HG02852 (cell line): Measurements from ENCODE around the gene PCSK6.
"Not testable (repeated sequence)": the region's sequence is repeated elsewhere in the genome, so short reads cannot be mapped to it uniquely, and the experiment has no call there.

Source experiments
- ATAC-seq: cut with Tn5 transposase; IDR thresholded peaks from one replicate; pipeline ENCODE4 v1.9.1; 2021; ENCODE audit warnings: mild to moderate bottlenecking, moderate library complexity; ENCODE audit not compliant: unreplicated experiment

Gene PCSK6

DNA sequence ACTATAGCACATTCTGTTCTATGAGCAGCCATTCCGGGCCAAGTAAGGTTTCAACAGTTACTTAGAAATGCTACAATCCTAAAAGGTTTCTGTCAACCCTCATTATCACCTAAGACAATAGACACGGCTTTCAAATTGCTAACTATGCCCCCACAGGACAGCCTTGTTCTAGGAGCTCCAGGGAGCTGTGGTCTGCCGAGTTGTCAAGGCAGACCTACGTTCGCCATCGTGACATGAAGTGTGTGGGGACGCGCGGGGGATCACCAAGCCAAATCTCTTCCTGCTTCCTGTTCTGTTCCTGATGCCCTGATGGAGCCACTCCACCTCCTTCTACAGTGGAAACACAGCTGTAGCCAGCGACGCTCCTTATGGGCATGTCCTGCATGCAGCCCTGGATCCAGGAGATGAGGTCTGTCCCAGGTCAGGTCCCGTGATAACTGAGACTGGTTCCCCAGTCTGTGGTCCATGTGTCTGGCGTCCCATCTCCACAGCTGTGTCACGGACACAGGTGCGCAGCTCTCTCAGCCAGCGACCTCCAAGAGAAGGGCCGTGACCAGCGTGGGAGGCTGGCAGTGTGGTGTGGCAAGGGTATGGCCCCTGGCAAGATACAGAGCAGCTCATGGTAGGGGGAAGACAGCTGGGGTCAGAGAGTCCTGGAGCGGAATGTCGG lies 82.8 kb downstream of the PCSK6 start:
- no peak for ATAC-seq

DNA sequence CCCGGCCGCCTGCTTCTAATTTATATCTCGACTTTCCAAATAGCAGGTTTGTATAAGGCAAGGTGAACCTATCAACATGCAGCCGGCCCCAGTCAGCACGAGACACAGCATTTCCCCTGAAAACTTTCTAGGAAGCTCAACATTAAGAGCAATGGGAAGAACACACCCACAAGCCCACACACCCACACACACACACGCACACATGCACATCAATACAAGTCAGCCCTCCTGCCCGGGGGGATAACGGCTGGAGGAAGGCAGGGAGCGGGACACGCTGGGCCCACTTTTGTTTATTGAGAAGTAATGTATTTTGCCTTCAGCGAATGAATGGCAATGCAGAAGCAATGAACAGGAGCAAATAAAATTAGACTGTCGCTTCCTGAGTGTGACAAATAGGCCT lies 83.5 kb downstream of the PCSK6 start:
- no peak for ATAC-seq

DNA sequence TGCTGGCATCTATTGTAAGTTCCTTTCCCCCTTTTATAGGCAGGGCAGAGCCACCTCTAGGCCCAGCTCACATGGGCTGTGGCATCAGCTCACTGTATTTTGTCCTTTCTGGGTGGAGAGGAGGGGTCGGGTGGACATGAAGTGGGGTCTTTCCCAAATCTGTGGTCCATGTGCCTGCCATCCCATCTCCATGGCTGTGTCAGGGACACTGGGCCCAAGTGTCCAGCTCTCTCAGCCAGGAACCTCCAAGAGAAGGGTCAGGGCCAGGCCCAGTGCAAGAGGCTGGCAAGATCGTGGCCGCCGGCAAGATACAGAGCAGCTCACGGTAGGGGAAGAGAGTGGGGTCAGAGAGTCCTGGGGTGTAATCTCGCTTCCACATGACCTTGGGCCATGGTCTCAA lies 85.3 kb downstream of the PCSK6 start:
- ATAC-seq, result no peak

DNA sequence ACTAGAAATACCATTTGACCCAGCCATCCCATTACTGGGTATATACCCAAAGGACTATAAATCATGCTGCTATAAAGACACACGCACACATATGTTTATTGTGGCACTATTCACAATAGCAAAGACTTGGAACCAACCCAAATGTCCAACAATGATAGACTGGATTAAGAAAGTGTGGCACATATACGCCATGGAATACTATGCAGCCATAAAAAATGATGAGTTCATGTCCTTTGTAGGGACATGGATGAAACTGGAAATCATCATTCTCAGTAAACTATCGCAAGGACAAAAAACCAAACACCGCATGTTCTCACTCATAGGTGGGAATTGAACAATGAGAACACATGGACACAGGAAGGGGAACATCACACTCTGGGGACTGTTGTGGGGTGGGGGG lies 86.6 kb downstream of the PCSK6 start:
- ATAC-seq, result not testable (repeated sequence)

DNA sequence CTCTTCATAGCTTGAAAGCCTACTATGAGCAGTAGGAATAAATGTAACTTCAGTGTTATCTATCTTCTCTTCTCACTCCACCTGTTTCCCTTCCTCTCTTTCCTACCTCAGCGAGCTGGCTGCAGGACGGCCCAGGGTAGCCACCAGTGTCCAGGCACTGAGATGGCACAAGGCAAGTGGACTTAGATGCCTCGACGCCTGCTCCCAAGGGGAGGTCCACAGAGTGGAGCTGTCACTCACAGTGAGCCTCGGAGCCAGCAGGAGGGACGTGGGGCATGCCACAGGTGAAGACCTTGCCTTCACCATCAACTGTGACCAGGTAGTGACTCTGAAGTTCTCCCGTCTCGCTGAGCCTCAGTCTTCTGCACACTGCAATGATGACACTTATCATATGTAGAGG lies 88.2 kb downstream of the PCSK6 start:
- ATAC-seq, result no peak

DNA sequence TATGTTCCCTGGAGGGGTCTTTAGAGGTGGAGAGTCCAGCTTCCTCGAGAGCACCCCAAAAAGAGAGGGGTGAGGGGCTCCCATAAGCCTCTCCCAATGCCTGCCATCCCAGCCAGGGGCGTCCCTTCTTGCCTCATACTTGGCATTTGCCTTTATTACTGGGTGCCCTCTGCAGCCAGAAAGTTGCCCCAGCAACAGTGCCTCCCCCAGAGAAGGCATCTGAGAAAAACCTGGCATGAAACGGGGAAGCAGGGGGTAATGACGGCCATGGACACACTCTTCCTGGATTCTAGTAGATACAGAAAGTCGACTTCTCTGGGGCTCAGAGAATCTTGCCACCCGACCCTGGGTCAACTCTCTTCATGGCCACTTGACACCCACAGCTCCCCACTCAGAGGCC lies 90.1 kb downstream of the PCSK6 start:
- ATAC-seq, result no peak

DNA sequence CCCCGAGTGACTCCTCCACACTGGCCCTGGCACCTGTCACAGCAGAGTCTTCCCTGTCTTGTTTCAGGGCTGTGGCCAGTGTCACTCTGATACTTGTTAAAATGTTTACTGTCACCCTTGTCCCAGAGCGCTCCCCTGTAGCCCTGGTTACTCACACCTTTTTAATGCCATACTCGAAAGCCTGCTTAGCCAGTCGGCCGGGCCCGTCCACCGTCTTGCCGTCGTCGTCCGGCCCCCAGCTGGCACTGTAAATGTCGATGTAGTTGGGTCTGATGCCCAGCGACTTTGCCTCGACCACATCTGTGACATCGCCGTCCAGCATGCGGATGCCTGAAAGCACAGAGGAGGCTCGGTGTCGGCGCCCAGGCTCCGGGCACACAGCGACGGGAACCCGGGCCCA lies 91.3 kb downstream of the PCSK6 start:
- ATAC-seq, result no peak

DNA sequence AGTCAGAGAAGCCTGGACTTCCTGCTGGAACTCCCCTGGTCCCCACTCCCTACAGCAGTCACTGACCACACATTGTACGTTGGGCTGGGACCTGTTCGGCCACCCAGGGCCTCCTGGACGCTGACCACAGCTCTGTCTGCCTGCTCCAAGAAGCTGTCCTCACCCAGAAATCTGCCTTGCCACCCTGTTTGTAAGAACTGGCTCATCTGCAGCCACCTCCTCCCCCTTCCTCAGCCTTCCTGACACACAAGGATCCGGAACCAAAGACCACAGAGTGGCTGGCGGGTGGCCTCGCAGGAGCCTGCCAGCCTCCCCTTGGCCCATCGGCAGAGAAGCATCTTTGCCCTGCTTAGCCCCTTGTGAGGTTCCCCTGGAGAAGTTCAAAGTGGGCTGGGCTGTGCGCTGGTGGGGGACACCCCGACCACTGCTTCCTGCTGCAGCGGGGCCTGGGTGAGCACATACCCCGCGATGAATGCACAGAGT lies 91.9 kb downstream of the PCSK6 start:
- ATAC-seq, result no peak

DNA sequence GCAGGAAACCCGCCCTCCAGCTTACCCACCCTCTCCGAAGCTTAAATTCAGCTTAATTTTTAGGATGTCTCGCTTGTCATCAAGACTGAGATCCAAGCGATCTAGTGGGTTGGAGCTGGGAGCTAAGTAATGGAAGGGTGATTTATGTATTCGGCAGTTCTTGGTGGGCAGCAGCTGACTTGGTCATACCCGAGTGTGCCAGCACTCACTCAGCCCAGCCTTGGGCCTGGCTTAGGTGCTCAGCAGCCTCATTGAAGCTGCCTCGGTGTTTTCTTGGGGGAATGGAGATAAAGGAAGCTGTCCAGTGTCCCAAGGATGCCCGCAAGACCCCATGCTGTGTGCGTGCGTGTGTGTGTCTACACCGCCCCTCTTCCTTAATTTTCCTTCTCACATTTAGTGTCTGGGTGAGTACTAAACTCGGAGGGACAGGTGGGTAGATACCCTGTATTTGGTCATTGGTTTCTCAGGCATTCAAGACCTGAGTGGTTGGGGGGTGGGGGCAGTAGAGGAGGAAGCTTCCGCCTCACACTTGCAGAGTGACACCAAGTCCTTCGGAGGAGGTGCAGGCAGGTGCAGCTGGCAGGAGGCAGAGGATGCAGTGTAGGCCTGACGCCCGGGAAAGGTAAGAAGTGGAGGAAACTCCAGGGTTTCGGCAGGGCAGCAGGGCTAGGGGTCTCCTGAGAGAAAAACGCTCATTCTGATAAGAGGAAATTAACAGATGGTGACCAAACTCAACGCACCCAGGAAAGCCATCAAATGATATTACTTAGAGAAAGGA lies 92.8 kb downstream of the PCSK6 start:
- ATAC-seq, result no peak

DNA sequence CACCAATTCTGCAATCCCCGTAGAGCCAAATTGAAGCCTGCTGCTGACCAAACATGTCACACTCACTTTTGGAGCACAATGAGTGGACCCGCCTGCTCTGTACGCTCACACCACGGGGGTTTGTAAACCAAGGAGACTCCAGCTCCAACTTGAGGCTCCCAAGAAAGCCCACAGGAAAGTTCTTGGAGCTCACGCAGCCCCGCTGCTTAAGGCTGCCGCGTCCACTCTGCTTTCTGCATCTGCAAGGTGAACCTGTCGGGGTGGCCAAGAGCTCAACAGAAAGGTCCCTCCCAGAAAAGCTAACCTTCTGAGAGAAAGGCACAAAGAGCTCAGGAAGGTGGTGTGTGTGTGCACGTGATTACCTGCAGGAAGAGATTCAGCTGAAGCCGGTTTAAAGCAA lies 94.9 kb downstream of the PCSK6 start:
- no peak for ATAC-seq

DNA sequence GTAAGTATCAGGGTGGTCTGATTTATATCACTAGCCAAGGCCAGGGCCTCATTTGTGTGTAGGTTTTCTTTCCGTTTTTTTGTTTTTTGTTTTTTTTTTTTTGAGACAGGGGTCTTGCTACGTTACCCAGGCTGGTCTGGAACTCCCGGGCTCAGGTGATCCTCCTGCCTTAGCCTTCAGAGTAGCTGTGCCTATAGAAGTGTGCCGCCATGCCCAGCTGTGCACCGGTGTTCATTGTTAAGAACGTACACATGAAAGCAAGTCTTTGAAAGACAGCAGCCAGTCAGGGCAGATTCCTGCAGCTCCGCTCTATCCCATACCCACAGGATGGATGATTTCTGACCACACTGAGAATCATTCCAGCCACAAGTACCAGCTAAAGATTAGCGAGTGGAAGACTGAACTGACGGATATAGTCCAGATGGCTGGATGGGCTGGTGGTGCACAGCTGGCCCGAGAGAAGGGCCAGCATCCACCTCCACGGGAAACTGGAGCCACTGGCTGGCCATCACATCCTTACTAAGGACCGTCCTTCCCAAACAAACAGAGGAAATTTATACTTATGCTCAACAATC lies 95.4 kb downstream of the PCSK6 start:
- no peak for ATAC-seq

DNA sequence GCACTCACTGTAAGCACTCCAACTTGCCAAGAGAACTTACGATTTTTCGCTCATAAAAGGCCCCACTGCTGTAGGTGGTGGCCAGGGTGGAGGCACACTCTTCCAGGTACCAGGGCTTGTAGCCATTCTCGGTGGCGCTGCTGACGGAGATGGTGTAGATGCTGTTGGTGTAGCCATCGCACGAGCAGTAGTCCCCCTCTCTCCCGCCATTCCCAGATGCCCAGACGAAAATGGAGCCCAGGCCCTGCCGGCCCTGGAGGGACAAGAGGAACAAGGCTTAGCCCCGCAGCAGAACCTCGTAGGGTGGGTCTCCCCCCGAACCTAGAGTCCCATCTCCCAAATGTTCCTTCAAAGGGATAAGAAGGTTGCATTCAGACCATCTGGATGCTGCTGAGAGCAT lies 96.3 kb downstream of the PCSK6 start:
- ATAC-seq, result no peak

DNA sequence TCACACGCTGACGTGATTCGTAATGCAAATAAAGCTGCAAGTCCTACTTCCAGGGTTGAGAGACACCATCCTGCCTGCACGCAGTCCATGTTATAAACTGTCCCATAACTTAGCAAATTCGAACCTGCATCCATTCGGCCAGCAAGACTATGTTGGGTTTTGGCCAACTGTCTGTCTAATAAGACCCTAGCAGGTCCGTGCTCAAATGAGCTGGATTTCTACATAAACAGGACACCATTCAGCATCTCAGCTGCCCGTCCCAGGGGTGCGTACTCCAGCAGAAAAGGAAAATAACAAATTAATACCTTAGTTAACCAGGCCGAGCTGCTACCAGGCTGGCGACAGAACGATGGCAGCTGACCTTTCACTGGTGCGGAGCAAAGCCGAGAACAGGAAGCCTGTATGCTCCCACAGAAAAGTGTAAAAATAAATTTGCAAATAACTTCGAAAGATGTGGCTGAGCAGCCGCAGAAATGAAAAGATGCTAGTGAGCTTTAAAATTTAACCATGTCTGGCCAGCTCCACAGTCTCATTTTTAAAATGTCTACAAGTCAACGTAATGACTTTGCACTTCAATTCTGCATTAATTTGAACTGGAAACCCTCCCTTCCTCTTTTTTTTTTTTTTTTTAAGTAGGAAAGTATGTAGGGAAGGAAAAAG lies 97.4 kb downstream of the PCSK6 start:
- peak; percentile 77 for ATAC-seq

DNA sequence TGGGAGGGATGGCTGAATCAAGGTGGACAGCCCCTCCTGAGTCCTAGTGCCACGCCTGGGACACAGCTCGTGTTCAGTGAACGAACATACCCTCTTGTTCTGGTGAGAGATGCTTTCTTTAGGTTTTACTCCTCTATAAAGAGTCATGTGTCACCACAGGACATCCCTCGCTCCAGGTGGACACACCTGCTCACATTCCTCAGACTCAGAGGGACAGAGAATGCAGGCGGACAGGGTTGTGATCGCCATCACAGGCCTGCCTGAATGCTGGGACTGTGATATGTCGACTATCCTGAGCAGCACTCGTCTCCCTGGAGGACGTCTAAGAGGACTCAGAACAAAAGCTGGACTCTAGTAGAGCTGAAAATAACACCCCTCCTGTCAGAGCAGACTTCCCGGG lies 98.1 kb downstream of the PCSK6 start:
- ATAC-seq, result no peak

DNA sequence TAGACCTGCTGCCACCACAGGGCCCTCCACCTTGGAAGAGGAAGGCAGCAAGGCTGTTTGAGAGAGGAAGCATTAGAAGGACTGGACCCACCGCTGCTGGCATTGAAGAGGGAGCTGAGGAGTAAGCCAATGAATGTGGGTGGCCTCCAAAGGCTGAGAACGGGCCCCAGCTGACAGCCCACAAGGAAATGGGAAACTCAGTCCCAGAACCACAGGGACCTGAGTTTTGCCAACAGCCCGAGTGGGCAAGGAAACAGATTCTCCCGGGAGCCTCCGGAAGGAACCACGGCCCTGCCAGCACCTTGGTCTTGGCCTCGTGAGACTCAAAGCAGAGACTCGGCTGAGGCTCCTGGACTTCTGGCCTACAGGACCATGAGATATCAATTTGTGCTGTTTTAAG lies 99.0 kb downstream of the PCSK6 start:
- ATAC-seq, result no peak

DNA sequence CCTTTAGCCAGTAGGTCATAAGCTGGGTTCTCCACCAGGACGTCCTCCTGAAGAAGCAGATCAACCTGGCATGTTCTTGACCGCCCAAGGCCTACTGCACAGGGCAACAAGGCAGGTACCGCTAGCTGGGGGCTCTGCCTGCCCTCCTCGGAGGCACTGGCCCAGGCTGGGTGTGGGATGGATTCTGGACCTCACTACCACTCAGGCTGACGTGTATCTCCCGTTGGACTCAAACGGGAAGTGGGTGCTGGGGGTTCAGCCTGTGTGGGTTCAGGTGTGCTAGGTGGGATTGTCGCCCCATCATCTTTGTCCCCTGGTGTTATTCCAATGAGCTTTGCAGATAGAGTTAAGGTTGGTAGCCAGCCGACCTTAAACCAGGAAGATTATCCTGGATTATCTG lies 99.4 kb downstream of the PCSK6 start:
- ATAC-seq, result no peak

DNA sequence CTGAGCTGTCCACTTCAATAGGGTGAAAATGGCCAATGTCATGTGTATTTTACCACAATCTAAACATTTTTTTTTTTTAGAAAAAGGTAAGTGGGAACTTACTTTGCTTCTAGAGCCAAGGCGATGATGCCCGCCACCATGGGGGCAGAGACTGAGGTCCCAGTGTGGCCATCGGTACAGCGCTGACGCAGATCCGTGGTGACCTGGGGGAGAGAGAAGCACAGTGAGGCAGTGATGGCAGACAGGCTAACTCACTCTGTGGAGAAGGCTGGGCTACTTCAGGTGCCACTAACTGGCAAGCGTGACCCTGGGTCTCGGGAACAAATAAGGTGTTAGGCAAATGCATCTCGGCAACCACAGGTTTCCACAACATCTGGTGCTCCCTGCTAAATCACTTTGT lies 100.1 kb downstream of the PCSK6 start:
- no peak for ATAC-seq

DNA sequence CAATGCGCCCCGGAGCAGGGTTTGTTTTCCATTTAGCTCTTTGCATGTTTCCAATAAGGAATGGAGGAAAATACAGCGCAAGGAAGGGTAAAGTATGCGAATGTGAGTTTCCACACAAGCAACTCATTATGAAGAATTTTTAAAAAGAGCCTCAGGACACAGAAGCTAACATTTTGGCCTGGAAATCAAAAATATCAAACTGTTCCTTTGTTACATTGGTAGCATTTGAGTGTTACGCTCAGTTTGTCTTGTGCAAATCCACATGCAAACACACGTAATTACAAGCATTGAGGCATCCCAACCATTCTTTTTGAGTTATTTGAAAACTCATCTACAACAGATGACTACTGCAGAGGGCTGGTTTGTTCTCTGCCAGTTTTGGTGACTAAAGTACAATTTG lies 101.5 kb downstream of the PCSK6 start:
- ATAC-seq, result no peak

DNA sequence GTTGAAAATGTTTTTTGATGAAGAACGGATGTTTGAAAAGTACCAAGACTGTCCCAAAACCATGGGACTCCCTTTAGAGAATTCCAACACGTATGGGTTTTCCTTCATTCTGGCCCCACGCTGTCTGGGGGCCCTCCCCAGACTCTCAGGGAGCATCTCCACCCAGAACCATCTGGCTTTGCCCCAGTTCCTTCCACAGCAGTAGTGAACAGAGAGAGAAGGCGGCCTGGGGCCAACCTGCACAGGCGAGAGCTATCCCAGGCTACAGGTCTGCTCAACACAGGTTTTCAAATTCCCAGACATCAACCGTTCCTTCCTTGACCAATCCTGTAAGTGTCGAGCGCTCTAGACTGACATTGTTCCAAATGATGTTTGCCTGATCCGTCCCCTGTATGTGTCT lies 101.9 kb downstream of the PCSK6 start:
- ATAC-seq, result no peak

DNA sequence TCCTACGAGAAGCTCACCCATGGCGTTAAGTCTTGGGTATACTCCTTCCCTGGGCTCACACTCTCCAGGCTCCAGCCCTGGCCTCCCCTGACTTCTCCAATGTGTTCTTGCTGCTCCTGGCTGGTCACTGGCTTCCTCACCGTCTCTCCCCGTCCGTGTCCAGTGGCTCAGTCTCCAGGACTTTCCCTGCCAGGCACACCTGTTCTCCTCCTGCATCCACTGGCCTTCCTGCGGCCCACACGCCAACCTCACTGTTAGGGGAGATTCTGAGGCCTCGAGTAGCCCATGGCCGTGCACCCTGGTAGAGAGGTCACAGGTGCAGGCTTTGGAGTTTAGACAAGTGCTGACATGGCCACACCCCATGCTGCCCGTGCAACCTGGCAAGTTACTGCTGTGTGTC lies 102.5 kb downstream of the PCSK6 start:
- no peak for ATAC-seq

DNA sequence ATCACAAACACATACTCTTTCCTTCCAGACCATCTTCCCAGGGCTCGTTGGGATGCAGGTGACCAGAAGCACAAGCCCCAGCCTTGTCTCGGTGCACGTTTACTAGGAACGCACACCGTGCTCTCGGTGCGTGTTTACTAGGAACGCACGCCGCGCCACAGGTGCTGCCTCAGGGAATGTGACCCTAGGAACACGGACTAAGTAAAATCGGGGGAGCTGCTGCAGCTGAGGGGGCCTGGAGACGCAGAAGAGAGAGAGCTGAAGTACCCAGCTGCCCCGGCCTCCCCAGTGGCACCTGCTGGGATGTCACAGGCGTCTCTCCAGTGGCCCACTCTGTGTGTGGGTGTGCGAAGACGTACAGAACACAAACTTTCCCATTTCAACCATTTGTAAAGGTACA lies 103.5 kb downstream of the PCSK6 start:
- ATAC-seq, result no peak

DNA sequence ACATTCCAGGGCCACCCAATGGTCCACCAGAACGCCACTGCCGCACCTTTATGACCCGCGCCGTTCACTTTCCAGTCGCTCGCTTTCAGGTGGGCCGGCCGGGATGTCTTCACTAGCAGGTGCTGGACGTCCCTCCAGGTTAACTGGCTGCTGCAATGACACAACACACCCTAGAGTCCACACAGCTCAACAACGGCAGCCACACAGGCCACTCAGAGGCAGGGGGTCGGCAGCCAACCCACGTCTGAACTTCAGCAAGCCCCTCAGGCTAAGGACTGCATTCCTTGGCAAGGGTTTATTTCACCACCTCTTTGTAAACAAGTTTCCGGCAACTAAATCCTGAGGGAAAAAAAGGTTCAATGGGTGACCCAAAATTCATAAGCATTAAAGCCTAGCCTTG lies 105.2 kb downstream of the PCSK6 start:
- ATAC-seq, result no peak
